GM21723 (cell line): ENCODE measurements around the gene CFB.
"Not testable (repeated sequence)": the region's sequence is repeated elsewhere in the genome, so short reads cannot be mapped to it uniquely, and the experiment has no call there.

Source experiments
- ATAC-seq: cut with Tn5 transposase; IDR thresholded peaks from one replicate; pipeline ENCODE4 v1.9.1; 2021; ENCODE audit warnings: mild to moderate bottlenecking, moderate library complexity; ENCODE audit not compliant: unreplicated experiment

The CFB gene

DNA sequence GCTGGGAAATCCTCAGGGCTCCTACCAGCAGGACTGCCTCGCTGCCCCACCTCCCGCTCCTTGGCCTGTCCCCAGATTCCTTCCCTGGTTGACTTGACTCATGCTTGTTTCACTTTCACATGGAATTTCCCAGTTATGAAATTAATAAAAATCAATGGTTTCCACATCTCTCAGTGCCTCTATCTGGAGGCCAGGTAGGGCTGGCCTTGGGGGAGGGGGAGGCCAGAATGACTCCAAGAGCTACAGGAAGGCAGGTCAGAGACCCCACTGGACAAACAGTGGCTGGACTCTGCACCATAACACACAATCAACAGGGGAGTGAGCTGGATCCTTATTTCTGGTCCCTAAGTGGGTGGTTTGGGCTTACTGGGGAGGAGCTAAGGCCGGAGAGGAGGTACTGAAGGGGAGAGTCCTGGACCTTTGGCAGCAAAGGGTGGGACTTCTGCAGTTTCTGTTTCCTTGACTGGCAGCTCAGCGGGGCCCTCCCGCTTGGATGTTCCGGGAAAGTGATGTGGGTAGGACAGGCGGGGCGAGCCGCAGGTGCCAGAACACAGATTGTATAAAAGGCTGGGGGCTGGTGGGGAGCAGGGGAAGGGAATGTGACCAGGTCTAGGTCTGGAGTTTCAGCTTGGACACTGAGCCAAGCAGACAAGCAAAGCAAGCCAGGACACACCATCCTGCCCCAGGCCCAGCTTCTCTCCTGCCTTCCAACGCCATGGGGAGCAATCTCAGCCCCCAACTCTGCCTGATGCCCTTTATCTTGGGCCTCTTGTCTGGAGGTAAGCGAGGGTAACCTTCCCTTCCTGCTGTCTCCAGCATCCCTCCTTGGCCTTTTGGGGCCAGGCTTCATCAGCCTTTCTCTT, at the start of gene CFB:
TSS of gene CFB (plus strand) at position 589 of the 863 bp plus-strand sequence. CDS start at position 716, 127 bp downstream.
- ATAC-seq, result no peak

DNA sequence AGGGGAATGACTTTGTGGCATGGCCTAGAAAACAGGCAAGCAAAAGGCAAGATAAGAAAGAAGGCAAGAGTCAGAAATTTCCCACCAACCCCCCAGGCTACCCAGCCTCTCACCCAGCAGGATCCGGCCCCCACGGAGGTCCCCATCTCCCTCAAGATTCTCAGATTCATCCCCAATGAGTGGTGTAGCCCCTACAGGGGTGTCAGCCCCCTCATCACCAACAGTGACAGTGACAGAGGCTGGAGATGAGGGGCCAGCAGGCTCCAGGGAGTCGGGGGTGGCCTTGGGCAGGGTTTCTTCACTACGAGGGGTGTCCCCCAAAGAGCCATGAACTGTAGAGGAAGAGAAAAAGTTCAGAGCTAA, 49.4 kb upstream of the CFB start:
- ATAC-seq, result no peak

DNA sequence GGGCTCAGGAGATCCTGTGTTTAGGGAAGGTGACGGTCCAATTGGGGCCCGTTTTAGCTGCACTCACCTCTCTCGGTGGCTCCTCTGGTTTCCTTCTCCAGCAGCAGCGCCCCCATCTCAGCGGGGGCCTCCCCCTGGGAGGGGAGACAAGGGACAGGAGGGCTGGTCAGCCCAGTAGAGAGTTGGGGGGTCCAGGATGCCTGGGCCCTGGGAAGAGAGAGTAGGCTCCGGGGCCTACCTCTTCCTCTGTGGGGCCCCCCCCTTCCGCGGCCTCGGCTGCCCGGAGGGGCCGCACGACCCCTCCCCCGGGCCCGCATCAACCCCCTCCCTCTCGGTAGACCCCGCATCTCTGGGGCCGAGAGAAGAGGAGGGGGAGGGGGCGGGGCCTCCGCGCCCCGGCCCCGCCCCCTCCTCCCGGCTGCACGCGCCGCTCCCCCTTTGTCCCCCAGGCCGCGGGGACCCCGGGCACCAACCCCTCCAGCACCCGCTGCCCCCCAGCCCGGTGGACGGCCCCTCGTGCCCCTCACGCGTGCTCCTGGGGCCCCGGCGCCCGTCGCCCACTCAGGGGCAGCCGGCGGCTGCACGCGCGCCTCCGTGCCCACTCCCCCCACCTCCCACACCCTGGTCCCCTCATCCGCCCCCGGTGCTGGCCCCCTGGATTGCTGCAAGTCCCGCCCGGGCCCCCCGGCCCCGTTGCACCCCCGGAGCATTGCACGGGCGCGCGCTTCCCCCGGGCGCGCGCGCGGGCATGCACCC, 48.9 kb upstream of the CFB start:
- no peak for ATAC-seq

DNA sequence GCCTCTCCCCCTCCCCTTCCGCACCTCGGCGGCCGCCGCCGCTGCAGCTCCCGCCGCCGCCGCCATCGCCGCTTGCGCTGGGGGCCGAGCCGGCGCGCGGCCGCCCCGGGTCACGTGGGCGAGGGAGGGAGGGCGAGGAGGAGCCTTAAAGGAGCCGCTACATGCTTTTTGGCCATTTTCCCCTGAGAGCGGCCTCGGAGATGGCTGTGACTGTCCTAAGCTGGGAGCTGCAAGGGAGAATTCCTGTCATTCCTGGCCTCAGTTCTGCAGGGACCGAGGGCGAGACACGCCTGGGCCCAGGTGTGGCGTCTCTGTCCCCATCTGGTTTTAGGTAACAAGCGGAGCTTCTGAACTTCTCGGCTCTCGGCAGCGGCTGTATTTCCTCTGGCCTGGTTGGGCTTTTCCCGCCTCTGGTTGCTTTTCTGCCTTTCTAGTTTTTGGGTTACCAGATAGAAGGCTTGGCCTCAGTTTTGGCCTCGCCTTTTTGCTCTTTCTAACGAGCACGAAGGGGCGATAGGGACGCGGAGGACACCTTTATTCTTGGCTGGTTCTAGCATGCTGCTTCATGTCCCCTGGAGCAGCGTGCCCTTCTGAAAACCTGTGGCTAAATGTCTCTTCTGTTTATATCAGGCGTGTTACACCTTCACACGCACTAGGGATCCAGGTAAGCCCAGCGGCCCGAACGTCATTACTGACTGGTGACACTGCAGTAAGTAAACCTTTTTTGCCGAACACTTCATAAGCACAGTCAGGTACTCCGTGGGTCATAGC, 48.1 kb upstream of the CFB start, which contains the start of gene EHMT2:
TSS of gene EHMT2 (minus strand) at position 87 of the 771 bp plus-strand sequence. CDS start at position 66, 21 bp downstream.
- peak; percentile 49 for ATAC-seq

DNA sequence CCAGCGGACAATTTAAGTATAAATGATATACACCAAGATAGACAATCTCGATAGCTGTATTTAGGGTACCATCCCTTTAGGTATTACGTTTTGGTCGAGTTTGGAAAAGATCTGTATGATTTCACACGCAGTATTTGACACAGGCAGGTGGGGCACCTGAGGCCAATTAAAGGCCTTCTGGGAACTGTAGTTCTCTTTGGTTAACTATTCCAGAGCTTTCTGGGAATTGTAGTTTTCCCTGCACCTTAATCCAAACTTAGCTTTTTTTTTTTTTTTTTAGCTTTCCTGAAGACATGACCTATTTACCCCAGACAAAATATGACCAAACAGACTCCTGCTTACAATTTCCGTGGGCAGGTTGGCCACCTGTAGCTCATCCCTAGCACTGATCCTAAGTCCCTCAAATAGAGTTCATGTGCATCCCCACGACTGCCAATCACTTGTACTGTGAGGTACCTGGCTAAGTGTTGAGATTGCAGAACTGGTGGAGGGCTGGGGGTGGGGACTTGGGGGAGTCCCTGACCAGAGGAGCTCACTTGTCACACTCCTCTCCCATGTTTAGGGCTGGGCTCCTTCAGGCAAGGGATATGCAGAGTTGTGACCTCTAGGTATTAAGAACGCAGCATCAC, 47.4 kb upstream of the CFB start:
- peak; percentile 33 for ATAC-seq

DNA sequence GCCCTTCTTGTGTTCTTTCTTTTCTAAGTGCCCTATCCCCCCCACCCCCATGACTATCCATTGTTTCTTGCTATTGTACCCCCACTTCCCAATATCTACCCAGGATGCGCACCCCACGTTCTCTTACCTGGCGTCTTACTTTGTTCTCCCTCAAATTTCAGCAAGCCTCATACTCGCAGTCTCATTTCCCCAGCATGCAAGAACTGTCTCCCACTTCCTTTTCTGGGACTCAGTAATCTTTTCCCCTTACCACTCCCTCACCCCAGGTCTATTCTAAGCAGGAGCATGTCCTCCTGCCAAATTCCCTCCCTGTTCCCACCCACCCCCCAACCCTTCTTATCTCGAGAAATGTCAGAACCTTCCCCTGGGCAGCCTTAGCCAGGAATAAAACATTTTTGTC, 46.7 kb upstream of the CFB start:
- ATAC-seq, result no peak

DNA sequence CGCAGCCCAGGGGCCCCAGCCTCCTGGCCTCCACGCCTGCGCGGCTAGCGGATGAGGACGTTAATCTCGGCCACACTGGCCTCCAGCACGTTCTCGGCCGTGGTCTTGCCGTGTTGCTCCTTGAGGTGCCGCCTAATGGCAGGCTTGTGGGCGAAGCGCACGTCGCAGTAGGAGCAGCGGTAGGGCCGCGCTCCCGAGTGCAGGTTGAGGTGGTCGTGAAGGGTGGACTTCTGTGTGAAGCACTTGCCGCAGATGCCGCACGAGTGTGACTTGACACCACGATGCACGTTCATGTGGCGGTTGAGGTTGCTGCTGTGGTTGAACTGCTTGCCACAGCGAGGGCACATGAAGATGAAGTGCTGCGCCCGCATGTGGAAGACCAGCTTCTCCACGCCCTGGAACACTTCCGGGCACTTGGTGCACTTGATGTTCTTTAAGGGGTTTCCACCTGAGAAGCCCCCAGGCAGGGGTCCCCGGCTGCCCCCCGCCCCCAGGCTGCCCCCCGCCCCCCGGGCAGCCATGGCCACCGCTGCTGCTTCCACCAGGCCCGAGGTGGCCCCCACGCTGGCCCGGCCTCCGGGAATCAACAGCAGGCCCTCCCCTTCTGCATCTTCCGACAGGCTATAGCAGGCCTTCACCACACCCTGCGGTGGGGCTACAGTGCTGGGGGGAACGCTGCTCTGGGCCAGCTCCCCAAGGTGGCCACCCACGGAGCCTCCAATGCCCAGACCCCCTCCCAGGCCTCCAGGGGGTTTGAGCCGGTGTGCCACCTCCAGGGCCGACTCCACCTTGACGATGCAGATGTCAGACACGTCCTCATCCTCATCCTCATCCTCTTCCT, 45.8 kb upstream of the CFB start:
- no peak for ATAC-seq

DNA sequence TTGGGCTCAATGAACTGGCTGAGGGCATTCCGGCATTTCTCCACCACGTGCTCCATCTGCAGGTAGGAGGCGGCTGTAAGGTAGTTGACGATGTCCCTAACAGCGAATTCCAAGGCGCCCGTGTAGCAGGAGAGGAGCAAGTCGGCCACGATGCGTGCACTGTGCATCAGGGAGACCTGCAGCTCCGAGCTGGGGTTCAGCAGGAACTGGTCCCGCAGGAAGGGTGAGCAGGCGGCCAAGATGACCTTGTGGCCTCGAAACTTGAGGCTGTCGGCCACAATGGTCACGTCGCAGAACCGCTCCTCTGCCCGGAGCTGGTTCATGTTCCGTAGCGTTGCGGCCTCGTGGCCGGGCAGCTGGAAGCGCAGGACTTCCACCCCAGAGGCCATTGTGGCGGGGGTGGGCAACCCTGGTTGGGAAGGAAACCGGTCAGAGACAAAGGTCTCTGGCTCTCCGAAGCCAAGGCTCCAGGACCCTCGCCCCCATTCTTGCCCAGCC, 44.9 kb upstream of the CFB start:
- no peak for ATAC-seq

DNA sequence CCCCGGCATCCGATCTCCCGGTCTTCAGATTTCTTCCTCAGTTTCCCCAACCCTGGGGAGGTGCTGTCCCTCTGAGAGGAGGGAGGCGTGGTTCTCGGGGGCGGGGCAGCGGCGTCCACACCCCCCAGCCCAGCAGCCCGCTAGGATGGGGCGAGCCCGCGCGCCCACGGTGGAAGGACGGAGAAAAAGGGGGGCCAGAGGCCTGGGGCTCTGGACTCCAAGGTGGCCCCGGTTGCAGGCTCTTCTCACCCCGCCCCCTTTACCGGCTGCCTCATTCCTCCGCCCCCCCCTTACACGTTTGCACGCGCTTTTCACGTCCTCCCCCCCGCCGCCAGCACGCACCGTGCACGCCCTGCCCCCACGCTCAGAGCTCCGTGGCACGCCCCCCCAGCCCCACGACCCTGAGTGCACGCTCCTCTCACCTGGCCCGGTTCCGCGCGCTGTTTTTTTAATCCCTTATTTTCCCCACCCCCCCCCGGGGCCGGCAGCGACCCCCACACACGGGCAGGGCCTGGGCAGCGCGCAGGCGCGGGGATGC, 44.4 kb upstream of the CFB start:
- ATAC-seq, result no peak

DNA sequence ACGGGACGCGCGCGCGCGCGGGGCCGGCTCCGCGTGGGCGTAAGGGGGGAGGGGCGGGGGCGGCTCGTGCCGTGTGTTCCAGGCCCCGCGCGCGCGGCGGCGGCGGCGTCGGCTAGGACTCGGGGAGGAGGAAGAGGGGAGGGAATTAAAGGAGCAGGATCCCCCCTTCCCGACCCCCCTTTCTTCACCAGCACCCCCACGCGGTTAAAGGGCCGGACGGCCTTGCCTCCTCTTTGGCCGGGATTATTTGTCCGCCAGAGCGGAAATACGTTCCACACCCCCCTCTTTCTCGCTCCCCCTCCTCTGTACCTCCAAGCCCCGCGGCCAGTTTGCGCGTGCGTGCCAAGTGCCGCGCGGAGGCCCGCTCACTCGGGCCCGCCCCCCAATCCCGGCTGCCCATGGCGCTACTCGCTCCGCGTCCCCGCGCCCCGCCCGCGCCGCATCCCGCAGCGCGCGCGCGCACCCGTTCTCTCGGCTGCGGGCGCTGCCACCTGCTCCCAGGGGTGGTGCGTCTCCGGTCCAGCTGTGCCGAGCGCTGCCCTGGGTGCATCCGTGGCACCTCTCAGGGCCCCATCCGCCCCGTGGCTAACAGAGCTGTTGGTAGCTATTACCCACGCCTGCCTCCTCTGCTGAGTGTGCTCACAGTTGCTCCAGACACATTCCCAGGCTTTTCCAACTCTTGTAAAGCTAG, 43.8 kb upstream of the CFB start, which contains the start of gene ZBTB12:
TSS of gene ZBTB12 (minus strand) at position 134 of the 691 bp plus-strand sequence. CDS start 781 bp downstream, outside the sequence.
- peak; percentile 44 for ATAC-seq

DNA sequence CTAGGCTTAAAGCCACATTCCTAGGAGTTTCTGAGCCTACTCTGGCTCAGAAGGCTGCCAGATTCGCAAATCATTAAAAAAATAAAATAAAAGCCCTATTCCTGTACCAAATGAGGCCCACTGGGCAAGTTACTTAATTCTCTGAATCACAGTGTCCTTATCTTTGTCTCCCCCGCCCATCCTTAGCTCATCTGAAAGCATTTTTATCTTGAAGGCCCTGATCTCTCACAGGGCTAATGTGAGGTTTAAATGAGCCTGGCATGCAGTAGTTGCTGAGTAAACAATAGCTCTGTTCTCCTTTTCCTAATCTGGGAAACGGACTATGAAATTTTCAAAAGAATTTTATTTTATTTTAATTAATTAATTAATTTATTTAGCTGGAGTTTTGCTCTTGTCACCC, 41.9 kb upstream of the CFB start:
- no peak for ATAC-seq

DNA sequence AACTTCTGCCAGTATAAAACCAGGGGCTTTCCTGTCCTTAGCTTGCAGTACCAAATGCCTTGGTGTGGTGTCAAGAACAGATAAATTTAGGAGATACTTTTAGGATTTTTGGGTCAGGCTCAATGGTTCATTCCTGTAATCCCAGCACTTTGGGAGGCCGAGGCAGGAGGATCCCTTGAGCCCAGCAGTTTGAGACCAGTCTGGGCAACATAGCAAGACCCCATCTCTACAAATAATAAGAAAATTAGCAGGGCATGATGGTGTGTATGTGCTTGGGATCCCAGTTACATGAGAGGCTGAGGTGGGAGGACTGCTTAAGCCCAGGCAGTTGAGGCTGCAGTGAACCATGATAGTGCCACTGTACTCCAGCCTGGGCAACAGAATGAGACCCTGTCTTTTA, 40.9 kb upstream of the CFB start:
- ATAC-seq, result no peak

DNA sequence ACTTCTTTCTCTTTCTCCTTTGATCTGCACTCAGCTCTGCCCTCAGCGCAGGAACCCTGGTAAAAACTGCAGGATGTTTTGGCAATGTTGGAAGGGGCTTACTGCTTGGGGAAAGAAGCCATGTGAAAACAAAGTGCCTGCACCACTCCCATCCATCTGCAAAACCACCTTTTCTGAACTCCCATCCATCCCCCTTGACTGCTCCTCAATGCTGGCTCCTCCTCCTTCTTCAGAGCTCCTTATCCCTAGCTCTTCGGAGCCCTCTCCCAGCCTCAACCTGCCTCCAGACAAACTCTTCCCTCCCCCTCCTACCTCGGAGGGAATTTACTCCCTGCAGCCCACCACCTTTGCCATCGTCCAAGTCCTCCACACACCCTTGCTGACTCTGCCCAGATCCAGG, 39.8 kb upstream of the CFB start:
- no peak for ATAC-seq

DNA sequence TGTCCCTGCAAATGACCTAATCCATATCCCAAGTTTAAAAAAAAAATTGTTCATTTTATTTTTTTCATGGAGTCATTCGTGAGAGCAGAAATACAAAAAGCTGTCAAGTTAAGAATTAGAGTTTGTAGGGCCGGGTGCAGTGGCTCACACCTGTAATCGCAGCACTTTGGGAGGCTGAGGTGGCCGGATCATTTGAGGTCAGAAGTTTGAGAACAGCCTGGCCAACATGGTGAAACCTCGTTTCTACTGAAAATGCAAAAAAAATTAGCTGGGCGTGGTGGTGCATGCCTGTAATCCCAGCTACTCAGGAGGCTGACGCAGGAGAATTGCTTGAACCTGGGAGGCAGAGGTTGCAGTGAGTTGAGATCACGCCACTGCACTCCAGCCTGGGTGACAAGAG, 39.2 kb upstream of the CFB start:
- ATAC-seq, result not testable (repeated sequence)

DNA sequence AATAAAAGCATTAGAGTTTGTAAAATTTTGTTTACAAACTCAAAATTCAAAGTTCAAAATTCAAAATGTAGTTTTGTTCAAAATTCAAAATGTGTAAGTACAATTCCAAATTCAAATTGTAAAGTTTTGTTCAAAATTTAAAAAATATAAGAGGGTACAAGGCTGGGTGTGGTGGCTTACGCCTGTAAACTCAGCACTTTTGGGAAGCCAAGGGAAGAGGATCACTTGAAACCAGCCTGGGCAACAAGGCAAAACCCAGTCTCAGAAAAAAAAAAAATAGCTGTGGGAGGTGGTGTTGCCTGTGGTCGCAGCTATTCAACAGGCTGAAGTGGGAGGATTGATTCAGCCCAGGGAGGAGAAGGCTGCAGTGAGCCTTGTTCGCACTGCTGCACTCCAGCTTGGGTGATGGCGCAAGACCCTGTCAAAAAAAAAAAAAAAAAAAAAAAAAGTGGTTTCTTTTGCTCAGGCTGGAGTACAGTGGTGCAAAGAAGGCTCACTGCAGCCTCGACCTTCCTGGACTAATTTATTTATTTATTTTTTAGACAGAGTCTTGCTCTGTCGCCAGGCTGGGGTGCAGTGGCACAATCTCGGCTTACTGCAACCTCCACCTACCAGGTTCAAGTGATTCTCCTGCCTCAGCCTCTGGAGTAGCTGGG, 38.6 kb upstream of the CFB start:
- ATAC-seq, result no peak

DNA sequence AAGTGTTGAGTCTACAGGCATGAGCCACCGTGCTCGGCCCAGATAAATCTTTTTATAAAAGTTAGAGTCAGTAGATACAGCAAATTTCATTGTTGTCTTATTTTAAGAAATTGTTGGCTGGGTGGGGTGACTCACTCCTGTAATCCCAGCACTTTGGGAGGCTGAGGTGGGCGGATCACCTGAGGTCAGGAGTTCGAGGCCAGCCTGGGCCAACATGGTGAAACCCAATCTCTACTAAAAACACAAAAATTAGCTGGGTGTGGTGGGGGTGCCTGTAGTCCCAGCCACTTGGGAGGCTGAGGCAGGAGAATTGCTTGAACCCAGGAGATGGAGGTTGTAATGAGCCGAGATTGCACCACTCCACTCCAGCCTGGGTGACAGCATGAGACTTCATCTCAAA, 37.6 kb upstream of the CFB start:
- not testable (repeated sequence) for ATAC-seq

DNA sequence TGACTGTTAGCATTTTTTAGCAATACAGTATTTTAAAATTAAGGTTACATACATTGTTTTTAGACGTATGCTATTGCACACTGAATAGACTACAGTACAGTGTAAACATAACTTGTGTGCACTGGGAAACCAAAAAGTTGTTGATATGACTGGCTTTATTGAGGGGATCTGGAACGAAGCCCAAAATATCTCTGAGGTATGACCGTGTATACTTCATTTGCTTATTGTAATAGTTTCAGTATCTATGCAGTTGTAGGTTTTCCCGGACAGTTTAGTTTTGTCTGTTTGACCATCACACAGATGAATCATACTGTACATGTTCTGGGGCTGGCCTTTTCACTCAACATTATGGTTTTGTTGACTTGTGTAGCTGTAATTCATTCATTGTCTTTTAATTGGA, 37.1 kb upstream of the CFB start:
- no peak for ATAC-seq

DNA sequence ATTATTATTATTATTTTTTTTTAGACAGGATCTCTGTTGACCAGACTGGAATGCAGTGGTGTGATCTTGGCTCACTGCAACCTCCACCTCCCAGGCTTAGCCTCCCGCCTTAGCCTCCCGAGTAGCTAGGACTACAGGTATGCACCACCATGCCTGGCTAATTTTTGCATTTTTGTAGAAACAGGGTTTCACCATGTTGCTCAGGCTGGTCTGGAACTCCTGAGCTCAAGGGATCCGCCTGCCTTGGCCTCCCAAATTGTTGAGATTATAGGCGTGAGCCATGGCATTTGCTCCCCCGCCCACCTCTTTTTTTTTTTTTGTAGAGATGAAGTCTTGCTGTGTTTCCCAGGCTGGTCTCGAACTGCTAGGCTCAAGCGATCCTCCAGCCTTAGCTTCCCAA, 36.6 kb upstream of the CFB start:
- ATAC-seq, result not testable (repeated sequence)
